ES-I3 (cell line): ENCODE measurements around the gene C1GALT1C1L.

Source experiments
- H3K36me3 ChIP-seq: 2 replicates; pipeline ENCODE4 v1.6.1; 2013; ENCODE audit warnings: mild to moderate bottlenecking, low read length, control low read depth, moderate library complexity; ENCODE audit not compliant: insufficient read depth
- H3K4me1 ChIP-seq: 2 replicates; pipeline ENCODE4 v1.6.1; 2013; ENCODE audit warnings: mild to moderate bottlenecking, control low read depth, low read length; ENCODE audit not compliant: insufficient read depth
- H3K9ac ChIP-seq: 2 replicates; pipeline ENCODE4 v1.6.1; 2013; ENCODE audit warnings: low read depth, mild to moderate bottlenecking, low read length, moderate library complexity
- H3K9me3 ChIP-seq: 2 replicates; pipeline ENCODE4 v1.6.1; 2013; ENCODE audit warnings: mild to moderate bottlenecking, low read length, moderate library complexity; ENCODE audit not compliant: control insufficient read depth, insufficient read depth

C1GALT1C1L gene

GRCh38 chr2:43676322-43677050 lies at the start of gene C1GALT1C1L:
C1GALT1C1L (minus strand) TSS chr2:43676429; CDS start chr2:43676322, 107 bp downstream.
- H3K9ac ChIP-seq: no peak within 1 kb of the TSS; the same call in 1 of the 2 replicates
- no peaks in the 10 kb centered on the region for H3K36me3 ChIP-seq
- H3K4me1 ChIP-seq: no peaks in the 10 kb centered on the region

GRCh38 chr2:43725711-43726246 lies 49.5 kb upstream of the C1GALT1C1L start:
- H3K9me3 ChIP-seq: no peaks in the 10 kb centered on the region
- no peak overlapping the region for H3K9ac ChIP-seq
- H3K36me3 ChIP-seq: no peaks in the 10 kb centered on the region
- H3K4me1 ChIP-seq: peaks cover 14% of the 10 kb centered on the region

More at GRCh38 chr2:43676322-43677050, at the start of gene C1GALT1C1L:
- no peaks in the 10 kb centered on the region for H3K9me3 ChIP-seq

- Histone ChIP-seq H3K9ac (no peak overlapping the region), H3K9me3 (no peaks in the 10 kb centered on the region), H3K36me3 (no peaks in the 10 kb centered on the region), H3K4me1 (peaks cover 13% of the 10 kb centered on the region)
These were observed 48.7 kb upstream of the C1GALT1C1L start for GRCh38 chr2:43724728-43725526.

GRCh38 chr2:43718530-43719124 lies 42.4 kb upstream of the C1GALT1C1L start:
- H3K9ac ChIP-seq: no peak overlapping the region
- H3K9me3 ChIP-seq: no peaks in the 10 kb centered on the region
- H3K36me3 ChIP-seq: no peaks in the 10 kb centered on the region
- peaks cover 11% of the 10 kb centered on the region for H3K4me1 ChIP-seq

- Histone ChIP-seq H3K9me3 (no peaks in the 10 kb centered on the region), H3K36me3 (no peaks in the 10 kb centered on the region), H3K9ac (no peak overlapping the region), H3K4me1 (peaks cover 11% of the 10 kb centered on the region)
These were observed 41.1 kb upstream of the C1GALT1C1L start for GRCh38 chr2:43717322-43717721.

- Histone ChIP-seq H3K4me1 (peaks cover 11% of the 10 kb centered on the region), H3K36me3 (no peaks in the 10 kb centered on the region), H3K9ac (no peak overlapping the region), H3K9me3 (no peaks in the 10 kb centered on the region)
These were observed 39.3 kb upstream of the C1GALT1C1L start for GRCh38 chr2:43715300-43716098.

GRCh38 chr2:43714164-43714563 lies 37.9 kb upstream of the C1GALT1C1L start:
- peaks cover 11% of the 10 kb centered on the region for H3K4me1 ChIP-seq
- H3K9ac ChIP-seq: no peak overlapping the region
- no peaks in the 10 kb centered on the region for H3K36me3 ChIP-seq
- H3K9me3 ChIP-seq: no peaks in the 10 kb centered on the region

GRCh38 chr2:43710866-43711265 lies 34.6 kb upstream of the C1GALT1C1L start:
- H3K9me3 ChIP-seq: no peaks in the 10 kb centered on the region
- H3K36me3 ChIP-seq: no peaks in the 10 kb centered on the region
- H3K4me1 ChIP-seq: peaks cover 11% of the 10 kb centered on the region
- no peak overlapping the region for H3K9ac ChIP-seq

- Histone ChIP-seq H3K36me3 (no peaks in the 10 kb centered on the region), H3K9ac (no peak overlapping the region), H3K4me1 (peaks cover 1% of the 10 kb centered on the region), H3K9me3 (no peaks in the 10 kb centered on the region)
These were observed 32.7 kb upstream of the C1GALT1C1L start for GRCh38 chr2:43708891-43709290.

- Histone ChIP-seq H3K9me3 (no peaks in the 10 kb centered on the region), H3K4me1 (no peaks in the 10 kb centered on the region), H3K9ac (no peak overlapping the region), H3K36me3 (no peaks in the 10 kb centered on the region)
These were observed 31.9 kb upstream of the C1GALT1C1L start for GRCh38 chr2:43708178-43708577.

- Histone ChIP-seq H3K36me3 (no peaks in the 10 kb centered on the region), H3K9me3 (no peaks in the 10 kb centered on the region), H3K9ac (no peak overlapping the region), H3K4me1 (no peaks in the 10 kb centered on the region)
These were observed 31.2 kb upstream of the C1GALT1C1L start for GRCh38 chr2:43707255-43708015.

- Histone ChIP-seq H3K36me3 (no peaks in the 10 kb centered on the region), H3K9ac (no peak overlapping the region), H3K4me1 (no peaks in the 10 kb centered on the region), H3K9me3 (no peaks in the 10 kb centered on the region)
These were observed 24.9 kb upstream of the C1GALT1C1L start for GRCh38 chr2:43701111-43701510.

GRCh38 chr2:43699761-43700160 lies 23.5 kb upstream of the C1GALT1C1L start:
- Histone ChIP-seq H3K9ac (no peak overlapping the region), H3K9me3 (no peaks in the 10 kb centered on the region), H3K36me3 (no peaks in the 10 kb centered on the region), H3K4me1 (no peaks in the 10 kb centered on the region)
